Measurements from ENCODE around the gene GRB7.
"Not testable (repeated sequence)": the region's sequence is repeated elsewhere in the genome, so short reads cannot be mapped to it uniquely, and the experiment has no call there.

The GRB7 gene

DNA sequence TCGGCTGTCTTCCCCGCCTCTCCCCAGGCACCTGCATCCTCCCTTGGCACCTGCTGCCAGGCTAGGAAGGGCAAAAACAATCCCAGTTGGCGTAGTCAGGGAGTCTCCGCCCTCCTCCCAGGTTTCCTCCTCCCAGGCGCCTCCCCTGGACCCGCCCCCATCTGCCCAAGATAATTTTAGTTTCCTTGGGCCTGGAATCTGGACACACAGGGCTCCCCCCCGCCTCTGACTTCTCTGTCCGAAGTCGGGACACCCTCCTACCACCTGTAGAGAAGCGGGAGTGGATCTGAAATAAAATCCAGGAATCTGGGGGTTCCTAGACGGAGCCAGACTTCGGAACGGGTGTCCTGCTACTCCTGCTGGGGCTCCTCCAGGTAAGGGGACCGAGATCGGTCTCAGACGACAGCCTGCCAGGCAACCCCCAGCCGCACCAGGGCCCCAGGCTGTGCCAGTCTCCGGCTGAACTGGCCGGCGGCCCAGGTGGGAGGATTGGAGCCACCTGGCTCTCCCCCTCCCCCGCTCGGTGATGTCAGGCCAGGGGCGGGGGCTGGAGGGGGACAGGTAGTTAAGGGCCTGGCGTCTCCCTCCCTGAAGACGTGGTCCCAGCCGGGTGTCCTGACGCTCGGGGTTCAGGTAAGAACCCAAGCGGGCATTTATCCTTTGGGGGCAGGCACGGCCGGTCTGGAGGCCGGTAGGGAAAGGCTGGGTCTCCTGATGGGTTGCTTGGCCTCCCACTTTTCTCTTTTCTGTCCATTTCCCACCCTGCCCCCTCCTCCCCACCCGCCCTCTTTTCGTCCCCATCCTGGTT is at the start of gene GRB7:
Gene GRB7 (plus strand): TSS at position 179 of the 808 bp plus-strand sequence. CDS start 4,364 bp downstream, outside the sequence.
- DNase-seq (ENCODE audit: low spot score), result no peak

DNA sequence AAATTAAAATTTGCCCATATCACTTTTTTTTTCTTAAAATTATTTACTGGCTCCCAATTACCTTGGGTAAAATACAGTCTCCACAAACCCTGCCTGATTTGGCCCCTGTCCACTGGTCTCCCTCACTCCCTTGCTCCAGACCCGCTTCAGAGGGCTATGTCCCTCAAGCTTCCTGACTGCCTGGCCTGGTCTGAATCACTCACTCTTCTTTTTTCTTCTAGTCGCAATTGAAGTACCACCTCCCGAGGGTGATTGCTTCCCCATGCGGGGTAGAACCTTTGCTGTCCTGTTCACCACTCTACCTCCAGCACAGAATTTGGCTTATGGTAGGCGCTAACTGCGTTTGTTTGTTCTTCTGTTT is 49.3 kb upstream of the GRB7 start:
- DNase-seq (ENCODE audit: low spot score), result no peak

DNA sequence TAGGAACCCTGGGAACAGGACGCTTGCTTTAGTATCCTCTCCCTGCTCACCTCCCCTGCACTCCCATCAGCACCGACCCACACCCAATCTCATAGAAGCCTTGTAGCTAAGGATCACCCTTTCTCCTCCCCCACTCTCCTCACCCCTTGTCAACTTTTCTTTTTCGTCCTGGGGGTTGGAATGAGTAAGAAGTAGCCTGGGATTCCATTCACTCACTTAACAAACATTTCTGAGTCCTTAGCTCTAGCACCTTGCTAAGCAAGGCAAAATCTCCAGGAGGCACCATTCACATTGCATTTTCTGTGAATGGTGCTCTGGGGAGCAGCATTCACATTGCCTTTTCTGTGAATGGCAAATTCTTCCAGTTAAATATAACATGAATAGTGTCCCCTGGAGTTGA is 48.8 kb upstream of the GRB7 start:
- no peak for DNase-seq (ENCODE audit: low spot score)

DNA sequence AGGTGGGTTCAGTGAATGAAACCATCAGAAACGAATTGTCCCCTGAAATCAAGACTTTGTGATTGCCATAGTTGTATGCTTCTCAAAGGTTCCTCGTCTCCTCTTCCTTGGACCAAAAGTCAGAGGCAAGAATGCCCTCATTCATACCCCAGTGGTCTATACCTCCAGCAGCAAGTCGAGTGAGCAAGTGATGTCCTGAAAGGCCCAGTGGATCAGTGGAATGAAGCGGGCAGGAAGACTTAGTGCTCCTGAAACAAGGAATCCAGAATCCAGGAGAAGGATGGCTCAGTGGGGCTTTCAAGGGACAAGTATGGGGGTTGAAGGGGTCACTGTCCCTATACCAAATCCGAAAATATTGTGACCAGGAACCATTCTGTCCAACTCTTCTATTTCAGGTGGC is 43.1 kb upstream of the GRB7 start:
- no peak for DNase-seq (ENCODE audit: low spot score)

DNA sequence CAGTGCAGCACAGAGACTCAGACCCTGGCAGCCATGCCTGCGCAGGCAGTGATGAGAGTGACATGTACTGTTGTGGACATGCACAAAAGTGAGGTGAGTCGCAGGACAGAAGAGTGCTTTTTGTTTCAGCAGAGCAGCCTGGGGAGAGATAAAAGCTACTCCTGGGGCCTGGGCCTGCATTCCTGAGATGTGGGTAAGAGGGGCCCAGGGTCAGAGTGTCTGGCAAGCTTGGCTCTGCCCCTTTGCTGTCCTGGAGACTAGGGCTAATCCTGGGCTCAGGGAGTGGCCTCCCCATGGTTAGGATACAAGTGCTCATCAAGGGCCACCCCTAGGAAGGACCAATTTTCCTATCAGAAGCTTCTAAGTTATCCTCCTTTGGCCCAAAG is 42.7 kb upstream of the GRB7 start:
- no peak for DNase-seq (ENCODE audit: low spot score)

GRCh38 chr17:39696731-39697130 is 41.0 kb upstream of the GRB7 start:
- DNase-seq (ENCODE audit: low spot score), result no peak

DNA sequence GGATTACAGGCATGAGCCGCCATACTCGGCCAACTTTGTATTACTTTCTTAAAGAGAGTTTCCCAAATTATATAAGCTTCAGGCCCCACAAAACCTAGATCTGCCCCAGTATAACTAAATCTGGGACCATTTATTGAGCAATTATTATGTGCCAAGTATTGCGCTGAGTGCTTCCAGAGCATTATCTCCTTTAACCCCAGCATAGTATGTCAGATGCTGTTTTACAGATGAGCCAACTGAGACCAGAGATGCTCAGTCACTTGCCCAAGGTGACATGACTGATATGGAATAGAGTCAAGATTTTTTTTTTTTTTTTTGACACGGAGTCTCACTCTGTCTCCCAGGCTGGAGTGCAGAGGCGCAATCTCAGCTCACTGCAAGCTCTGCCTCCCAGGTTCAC is 39.8 kb upstream of the GRB7 start:
- no peak for DNase-seq (ENCODE audit: low spot score)

GRCh38 chr17:39699157-39699817 is 38.5 kb upstream of the GRB7 start:
- not testable (repeated sequence) for DNase-seq (ENCODE audit: low spot score)

GRCh38 chr17:39699818-39700147 is 38.0 kb upstream of the GRB7 start, which contains the start of gene ERBB2:
TSS of gene ERBB2 (plus strand) at chr17:39700064. CDS start at chr17:39700239, 175 bp downstream.
- peak; percentile 79 for DNase-seq (ENCODE audit: low spot score)

DNA sequence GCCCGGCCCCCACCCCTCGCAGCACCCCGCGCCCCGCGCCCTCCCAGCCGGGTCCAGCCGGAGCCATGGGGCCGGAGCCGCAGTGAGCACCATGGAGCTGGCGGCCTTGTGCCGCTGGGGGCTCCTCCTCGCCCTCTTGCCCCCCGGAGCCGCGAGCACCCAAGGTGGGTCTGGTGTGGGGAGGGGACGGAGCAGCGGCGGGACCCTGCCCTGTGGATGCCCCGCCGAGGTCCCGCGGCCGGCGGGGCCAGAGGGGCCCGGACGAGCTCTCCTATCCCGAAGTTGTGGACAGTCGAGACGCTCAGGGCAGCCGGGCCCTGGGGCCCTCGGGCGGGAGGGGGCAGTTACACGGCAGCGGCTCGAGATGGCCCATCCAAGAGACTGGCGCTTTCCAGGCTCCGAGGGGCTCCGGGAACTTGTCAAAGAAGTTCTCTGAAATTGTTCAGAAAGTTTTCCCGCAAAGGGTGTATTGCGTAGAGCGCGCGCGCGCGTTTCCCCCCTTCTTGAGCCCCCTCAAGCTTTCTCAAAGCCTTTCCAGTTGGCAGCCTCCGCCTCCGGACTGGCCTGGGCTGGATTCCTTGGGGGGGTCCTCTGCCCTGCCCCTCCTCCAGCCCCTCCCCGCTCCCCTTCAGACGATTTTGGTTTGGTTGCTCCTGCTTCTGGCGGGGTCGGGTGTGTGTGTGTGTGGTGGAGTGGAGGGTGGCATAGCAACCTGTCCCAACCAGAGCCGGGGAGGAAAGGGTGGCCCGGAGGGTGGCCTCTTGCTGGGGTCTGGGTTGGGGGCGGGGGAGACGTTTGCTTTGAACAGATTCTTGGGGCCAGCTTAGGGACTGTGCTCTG is 37.4 kb upstream of the GRB7 start:
- DNase-seq (ENCODE audit: low spot score), result peak; percentile 83

DNA sequence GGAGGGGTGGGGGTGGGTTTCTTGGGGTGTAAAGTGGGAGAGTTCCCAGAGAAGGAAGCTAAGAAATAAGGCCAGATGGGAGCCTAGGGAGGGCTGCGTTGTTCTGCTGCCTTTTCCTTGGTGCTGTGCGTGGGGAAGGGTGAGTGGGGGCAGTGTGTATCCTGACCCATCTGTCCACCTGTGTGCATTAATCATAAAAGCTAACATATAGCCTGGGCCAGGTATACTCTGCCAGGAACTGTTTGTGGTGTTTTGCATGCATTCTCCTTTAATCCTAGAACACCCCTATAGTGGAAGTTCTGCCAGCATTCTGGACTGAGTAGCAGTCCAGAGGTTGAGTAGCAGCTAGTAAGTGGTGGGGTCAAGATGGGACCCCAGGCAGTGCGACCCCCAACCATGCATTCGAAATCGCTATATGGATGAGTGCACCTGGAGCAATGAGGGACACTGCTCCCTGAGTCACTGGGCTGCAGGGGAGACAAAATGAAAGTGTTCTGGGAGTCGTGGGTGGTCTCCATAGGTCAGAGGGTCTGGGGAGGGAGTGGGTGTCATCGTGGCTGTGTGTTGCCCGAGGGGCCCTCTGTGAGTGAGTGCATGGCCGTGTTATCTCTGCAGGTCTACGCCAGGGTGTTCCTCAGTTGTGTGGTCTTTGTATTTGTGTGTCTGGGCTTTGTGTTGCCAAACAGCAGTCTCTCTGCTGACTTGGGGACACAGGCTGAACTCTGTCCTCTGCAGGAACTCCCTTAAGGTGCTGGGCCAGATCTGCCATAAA is 36.5 kb upstream of the GRB7 start:
- DNase-seq (ENCODE audit: low spot score), result no peak

GRCh38 chr17:39701784-39702422 is 35.8 kb upstream of the GRB7 start:
- no peak for DNase-seq (ENCODE audit: low spot score)

- no peak for DNase-seq (ENCODE audit: low spot score)
Measured at GRCh38 chr17:39702901-39703893, 34.5 kb upstream of the GRB7 start.

DNA sequence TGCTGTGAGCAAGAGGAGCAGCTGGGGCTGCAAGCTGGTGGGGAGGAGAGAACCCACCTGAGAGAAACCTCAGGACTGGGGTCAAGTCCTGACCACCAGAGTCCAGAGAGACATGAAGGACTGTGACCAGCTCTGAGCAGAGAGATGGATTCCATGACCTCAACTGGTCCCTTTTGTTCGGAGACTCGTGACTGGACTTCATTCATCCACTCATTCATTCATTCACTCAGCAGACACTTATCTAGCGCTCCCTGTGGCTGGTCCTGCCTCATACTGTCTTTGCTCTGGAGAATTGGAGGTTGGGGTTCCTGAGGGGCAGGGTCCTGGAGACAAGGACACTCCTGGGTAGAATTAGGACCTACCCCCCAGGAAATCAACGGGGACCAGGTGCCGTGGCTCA is 33.8 kb upstream of the GRB7 start:
- DNase-seq (ENCODE audit: low spot score), result no peak

DNA sequence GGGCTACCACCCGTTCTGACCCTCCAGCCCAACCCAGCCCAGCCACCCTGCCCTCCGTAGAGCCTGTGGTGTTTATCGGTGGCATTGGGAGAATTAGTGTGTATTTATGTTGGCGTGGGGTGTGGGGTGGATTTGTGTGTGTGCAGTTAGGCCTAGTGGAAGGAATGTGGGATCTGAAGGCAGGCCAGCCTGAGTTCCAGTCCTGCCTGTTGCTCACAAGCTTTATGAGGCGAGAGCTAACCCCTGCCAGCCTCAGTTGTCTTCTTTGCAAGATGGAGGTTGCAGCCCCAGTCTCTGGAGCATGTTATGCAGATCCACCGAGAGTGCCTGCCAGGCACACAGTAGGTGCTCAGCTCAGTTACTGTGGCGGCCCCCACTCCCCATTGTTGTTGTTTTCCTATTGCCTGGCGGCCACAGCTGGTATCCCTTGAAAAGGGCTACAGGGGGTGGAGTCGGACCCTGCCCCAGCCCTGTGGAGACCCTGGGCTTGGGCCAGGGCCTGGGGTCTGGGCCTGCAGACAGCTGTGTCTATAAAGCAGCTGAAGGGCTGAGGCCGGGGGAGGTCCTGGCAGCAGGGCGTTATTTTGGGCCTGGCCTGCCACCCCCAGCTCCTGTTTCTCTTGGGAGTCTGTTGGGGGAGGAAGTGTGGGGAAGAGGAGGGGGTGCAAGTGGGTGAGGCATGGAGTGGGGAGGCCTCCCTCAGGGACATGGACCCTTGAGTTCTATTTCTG is 32.8 kb upstream of the GRB7 start:
- no peak for DNase-seq (ENCODE audit: low spot score)

GRCh38 chr17:39705786-39706348 is 31.9 kb upstream of the GRB7 start:
- no peak for DNase-seq (ENCODE audit: low spot score)

GRCh38 chr17:39706383-39706782 is 31.4 kb upstream of the GRB7 start:
- no peak for DNase-seq (ENCODE audit: low spot score)

DNA sequence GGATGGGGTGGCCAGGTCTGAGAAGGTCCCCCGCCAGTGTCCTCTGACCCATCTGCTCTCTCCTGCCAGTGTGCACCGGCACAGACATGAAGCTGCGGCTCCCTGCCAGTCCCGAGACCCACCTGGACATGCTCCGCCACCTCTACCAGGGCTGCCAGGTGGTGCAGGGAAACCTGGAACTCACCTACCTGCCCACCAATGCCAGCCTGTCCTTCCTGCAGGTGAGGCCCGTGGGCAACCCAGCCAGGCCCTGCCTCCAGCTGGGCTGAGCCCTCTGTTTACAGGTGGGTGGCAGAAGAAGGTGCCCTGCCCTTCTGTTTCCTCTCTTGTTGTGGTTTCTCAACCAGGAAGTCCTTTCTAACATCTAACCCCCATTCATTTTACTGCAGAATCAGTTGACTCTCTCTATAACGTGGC is 30.8 kb upstream of the GRB7 start:
- DNase-seq (ENCODE audit: low spot score), result no peak

- no peak for DNase-seq (ENCODE audit: low spot score)
Measured at GRCh38 chr17:39709319-39709997, 28.3 kb upstream of the GRB7 start.
